B cell (primary cell): Measurements from ENCODE around the gene PLAC9. TPM values are rescaled to one million over a fixed set of nuclear protein-coding genes. Genes with fewer than 3 reads are reported as not detected.

Source experiments
- ATAC-seq: fragments of 200-7000 bp; cut with Tn5 transposase; one replicate; pipeline ENCODE4 v1.10.0; 2021; ENCODE audit warnings: low read depth, mild to moderate bottlenecking, moderate number of reproducible peaks, moderate library complexity
- CTCF ChIA-PET: fragments of 350-600 bp; sonication (Branson Sonifier 250); formaldehyde crosslinking; loops from one replicate; lab custom pipeline; 2021; ENCODE audit warnings: antibody characterized with exemption, inconsistent platforms; lab: Charles Lee
- POLR2A ChIA-PET: fragments of 350-600 bp; sonication (Branson Sonifier 250); formaldehyde crosslinking; loops from one replicate; lab custom pipeline; 2021; ENCODE audit warnings: antibody characterized with exemption; lab: Charles Lee
- DNase-seq: peaks from one replicate; pipeline ENCODE4 v3.0.0; 2013
- H2AFZ ChIP-seq: 2 replicates; pipeline ENCODE4 v1.6.1; 2012; ENCODE audit warnings: mild to moderate bottlenecking, low read depth, low read length; ENCODE audit not compliant: insufficient read depth, poor library complexity, severe bottlenecking
- H3K27ac ChIP-seq, 2 donors: 1 replicate in 1 of 2; 2 replicates in 1 of 2; pipeline ENCODE4 v1.5.1; 2012 to 2013; ENCODE audit warnings: low read length in 2 of 2, mild to moderate bottlenecking in 2 of 2, moderate library complexity in 1 of 2
- H3K27me3 ChIP-seq, 4 experiments: fragments of 200-600 bp in 1 of 4; sonication (generic) in 1 of 4; replicated peaks in 1 of 4; 1 replicate in 2 of 4; 2 replicates in 2 of 4; pipeline versions ENCODE4 v1.6.1 to v1.7.0; 2013 to 2016; ENCODE audit warnings: low read length in 3 of 4, mild to moderate bottlenecking in 2 of 4, mixed read lengths in 1 of 4, moderate library complexity in 1 of 4; ENCODE audit not compliant: insufficient read depth in 4 of 4, control insufficient read depth in 3 of 4; ENCODE audit errors: control extremely low read depth in 1 of 4
- H3K36me3 ChIP-seq, 2 experiments: replicated peaks in 1 of 2; 1 replicate in 1 of 2; 2 replicates in 1 of 2; pipeline versions ENCODE4 v1.6.1 to v1.7.1; 2013; ENCODE audit warnings: low read length in 1 of 2; ENCODE audit not compliant: insufficient read depth in 2 of 2, control insufficient read depth in 1 of 2; ENCODE audit errors: control extremely low read depth in 1 of 2, extremely low read depth in 1 of 2
- H3K4me1 ChIP-seq, 2 donors: fragments of 200-600 bp in 1 of 2; sonication (generic) in 1 of 2; 1 replicate in 1 of 2; 2 replicates in 1 of 2; pipeline versions ENCODE4 v1.5.1 to v1.6.1; 2013 to 2017; ENCODE audit warnings: low read length in 2 of 2; ENCODE audit not compliant: control insufficient read depth in 2 of 2, insufficient read depth in 2 of 2
- H3K4me2 ChIP-seq: replicated peaks from 2 replicates; pipeline ENCODE3; 2012; ENCODE audit warnings: mild to moderate bottlenecking, low read depth, low read length; ENCODE audit not compliant: poor library complexity, severe bottlenecking
- H3K4me3 ChIP-seq, 5 experiments: fragments of 200-600 bp in 1 of 5; sonication (generic) in 1 of 5; 1 replicate in 3 of 5; 2 replicates in 2 of 5; pipeline versions ENCODE4 v1.5.1 to v1.7.0; 2011 to 2016; ENCODE audit warnings: low read length in 4 of 5, mild to moderate bottlenecking in 4 of 5, low read depth in 2 of 5, control low read depth in 1 of 5, moderate library complexity in 1 of 5; ENCODE audit not compliant: insufficient read depth in 1 of 5; ENCODE audit errors: control extremely low read depth in 1 of 5, extremely low read depth in 1 of 5
- H3K79me2 ChIP-seq: fragments of 200-600 bp; sonication (generic); one replicate; pipeline ENCODE4 v1.6.0; 2016; ENCODE audit warnings: low read length; ENCODE audit not compliant: control insufficient read depth, insufficient read depth
- H3K9ac ChIP-seq: fragments of 200-600 bp; sonication (generic); 2 replicates; pipeline ENCODE4 v1.6.1; 2017; ENCODE audit warnings: mild to moderate bottlenecking, low read length, moderate library complexity
- H3K9me3 ChIP-seq, 3 donors: one replicate each; pipeline versions ENCODE4 v1.6.1 to v1.7.1; 2013; ENCODE audit warnings: low read length in 2 of 3; ENCODE audit not compliant: control insufficient read depth in 2 of 3, insufficient read depth in 1 of 3; ENCODE audit errors: control extremely low read depth in 1 of 3
- H4K20me1 ChIP-seq: 2 replicates; pipeline ENCODE4 v1.6.0; 2012; ENCODE audit warnings: mild to moderate bottlenecking, low read length; ENCODE audit not compliant: insufficient read depth, control insufficient read depth, poor library complexity, severe bottlenecking
- H3K27ac Mint-ChIP-seq: one replicate; pipeline ENCODE4 v1.8.0; 2021; ENCODE audit warnings: mixed read lengths
- H3K27me3 Mint-ChIP-seq: one replicate; pipeline ENCODE4 v1.8.0; 2021; ENCODE audit warnings: mixed read lengths
- H3K4me1 Mint-ChIP-seq: one replicate; pipeline ENCODE4 v1.8.0; 2021; ENCODE audit warnings: mixed read lengths
- H3K4me3 Mint-ChIP-seq: one replicate; pipeline ENCODE4 v1.8.0; 2021; ENCODE audit warnings: mixed read lengths
- H3K9me3 Mint-ChIP-seq: one replicate; pipeline ENCODE4 v1.8.0; 2022; ENCODE audit warnings: mixed read lengths; ENCODE audit not compliant: insufficient read depth
- EZH2 ChIP-seq: IDR thresholded peaks from 2 replicates; pipeline ENCODE4 v1.6.1; 2012; ENCODE audit warnings: borderline replicate concordance, low read depth, mild to moderate bottlenecking, moderate library complexity, low read length; ENCODE audit not compliant: insufficient read depth, poor library complexity, severe bottlenecking
- WGBS: methylation state at CpG from one replicate; pipeline ENCODE4 v1.1.5; 2013; ENCODE audit warnings: missing lambda C conversion rate; ENCODE audit not compliant: insufficient coverage; 5-methylcytosine and 5-hydroxymethylcytosine counted together
- intact Hi-C: fragments of 100-400 bp; cut with micrococcal nuclease; formaldehyde crosslinking; loops from one replicate; pipeline ENCODE4 v1.10.0; 2022
- polyA plus RNA-seq: library from polyadenylated mRNA; depleted of rRNA; stranded (reverse); fragments of >200 nt; gene quantifications from 2 replicates; pipeline ENCODE4 v1.2.3, GENCODE V29; 2012
- total RNA-seq, 2 donors: library from RNA; stranded (reverse); fragments of 120-200 nt in 1 of 2; gene quantifications; 1 replicate in 1 of 2; 2 replicates in 1 of 2; pipeline versions ENCODE4 v1.2.3 to v1.2.4, GENCODE V29; 2013 to 2022
- TF ChIP-seq, protein P1 (sequence below): fragments of 200-600 bp; IDR thresholded peaks from one replicate; pipeline ENCODE4 v1.8.0; 2022; ENCODE audit warnings: antibody characterized with exemption, mild to moderate bottlenecking

The PLAC9 gene
- total and polyA plus RNA-seq, 2 donors (not counting 1 experiment from before 2014, with no cell fraction given), result not detected

DNA sequence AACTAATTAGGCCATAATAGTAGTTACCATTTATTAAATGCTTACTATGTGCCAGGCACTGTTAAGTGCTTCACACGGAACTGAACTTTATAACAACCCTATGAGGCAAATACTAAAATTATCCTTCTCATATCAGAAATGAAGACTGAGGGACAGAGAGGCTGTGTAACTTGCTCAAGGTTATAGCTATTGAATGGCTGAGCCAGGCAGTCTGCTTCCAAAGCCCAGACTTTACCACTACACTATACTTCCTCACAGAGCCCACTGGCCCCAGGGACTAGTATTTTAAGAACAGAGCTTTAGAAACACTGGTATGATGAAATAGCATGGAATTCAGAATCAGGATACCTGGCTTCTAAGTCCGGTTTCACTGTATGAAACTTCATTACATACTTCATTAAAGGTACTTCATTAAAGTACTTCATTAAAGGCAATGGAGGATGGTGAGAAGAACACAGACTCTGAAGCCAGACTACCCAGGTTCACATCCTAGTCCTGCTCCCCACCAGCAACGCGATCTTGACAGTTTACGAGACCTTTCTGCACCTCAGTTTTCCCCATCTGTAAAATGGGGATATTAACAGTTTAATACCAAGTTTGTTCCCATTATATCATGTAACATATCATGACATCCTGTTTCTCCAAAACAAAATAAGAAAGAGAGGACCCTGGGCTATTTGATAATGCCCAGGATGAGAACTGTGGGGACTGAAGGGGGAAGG is 53.2 kb downstream of the PLAC9 start:
- Histone ChIP-seq H4K20me1 (peaks cover 51% of the 10 kb centered on the region), H3K9me3 (no peaks in the 10 kb centered on the region), H3K4me2 (peak overlapping the region; percentile 80), H3K27me3 (no peaks in the 10 kb centered on the region), H3K27ac (peak overlapping the region; percentile 94 to 96), H3K4me1 (peaks cover 49 to 50% of the 10 kb centered on the region in 2 donors), H3K4me3 (no peak overlapping the region), H2AFZ (no peak overlapping the region), H3K36me3 (peaks cover 3 to 22% of the 10 kb centered on the region in 2 experiments), H3K9ac (no peak overlapping the region), H3K79me2 (peaks cover 85% of the 10 kb centered on the region)
- Mint-ChIP-seq H3K27ac (peak overlapping the region; percentile 94), H3K27me3 (no peaks in the 10 kb centered on the region), H3K9me3 (no peaks in the 10 kb centered on the region), H3K4me1 (peaks cover 76% of the 10 kb centered on the region), H3K4me3 (peak overlapping the region; percentile 40)
- no peak for TF ChIP-seq EZH2
- TF ChIP-seq, protein P1, sequence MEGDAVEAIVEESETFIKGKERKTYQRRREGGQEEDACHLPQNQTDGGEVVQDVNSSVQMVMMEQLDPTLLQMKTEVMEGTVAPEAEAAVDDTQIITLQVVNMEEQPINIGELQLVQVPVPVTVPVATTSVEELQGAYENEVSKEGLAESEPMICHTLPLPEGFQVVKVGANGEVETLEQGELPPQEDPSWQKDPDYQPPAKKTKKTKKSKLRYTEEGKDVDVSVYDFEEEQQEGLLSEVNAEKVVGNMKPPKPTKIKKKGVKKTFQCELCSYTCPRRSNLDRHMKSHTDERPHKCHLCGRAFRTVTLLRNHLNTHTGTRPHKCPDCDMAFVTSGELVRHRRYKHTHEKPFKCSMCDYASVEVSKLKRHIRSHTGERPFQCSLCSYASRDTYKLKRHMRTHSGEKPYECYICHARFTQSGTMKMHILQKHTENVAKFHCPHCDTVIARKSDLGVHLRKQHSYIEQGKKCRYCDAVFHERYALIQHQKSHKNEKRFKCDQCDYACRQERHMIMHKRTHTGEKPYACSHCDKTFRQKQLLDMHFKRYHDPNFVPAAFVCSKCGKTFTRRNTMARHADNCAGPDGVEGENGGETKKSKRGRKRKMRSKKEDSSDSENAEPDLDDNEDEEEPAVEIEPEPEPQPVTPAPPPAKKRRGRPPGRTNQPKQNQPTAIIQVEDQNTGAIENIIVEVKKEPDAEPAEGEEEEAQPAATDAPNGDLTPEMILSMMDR, result no peak
- ATAC-seq (no peak), DNase-seq (no peak)
- intact Hi-C loops, result loop anchor here (2.0 to 5.0 kb wide), 2 partner anchors 41 to 248 kb away; no protein-coding TSS in a partner anchor
- no CpG with 5 or more reads among the region's 5 CpGs for WGBS
- POLR2A ChIA-PET, result no interaction called here
- CTCF ChIA-PET, result interaction anchor here (1.4 to 7.8 kb wide), 3 partner anchors 16 to 42 kb away, joined by 8 to 85 read pairs (median 15); partner anchors contain the start of gene ANXA11
